ENCODE data around the gene TNFRSF6B. TPM values are rescaled to one million over a fixed set of nuclear protein-coding genes. Genes with fewer than 3 reads are reported as not detected.

TNFRSF6B gene
- total and polyA plus RNA-seq, 2 of the 4 experiments (the other 2 are of a cell fraction), result 1.3 to 11.0 TPM

DNA sequence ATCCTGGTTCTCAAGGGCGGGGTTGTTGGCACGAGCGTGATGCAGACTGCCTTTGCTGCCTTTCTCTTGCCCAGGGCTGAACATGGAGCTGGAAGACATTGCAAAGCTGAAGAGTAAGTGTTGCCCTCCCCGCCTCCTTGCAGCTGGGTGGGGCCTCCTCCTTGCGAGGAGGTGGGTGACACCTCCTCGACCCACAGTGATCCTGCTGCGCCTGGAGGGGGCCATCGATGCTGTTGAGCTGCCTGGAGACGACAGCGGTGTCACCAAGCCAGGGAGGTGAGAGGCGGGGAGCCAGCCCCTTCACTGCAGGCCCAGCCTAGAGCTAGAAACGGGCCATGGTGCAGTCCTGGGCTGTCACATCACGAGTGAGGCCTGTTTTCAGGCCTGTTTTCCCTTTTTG lies 18.4 kb upstream of the TNFRSF6B start:
- DNase-seq, result no peak
- no peak overlapping the region for H3K14ac ChIP-seq (replicated peaks; ENCODE audit: low read depth, low read length)
- H3K9me3 ChIP-seq (ENCODE audit: control insufficient read depth, insufficient read depth, low read length), result no peaks in the 10 kb centered on the region
- H4K91ac ChIP-seq (ENCODE audit: insufficient read depth, low read depth, low read length), result no peak overlapping the region
- no peak overlapping the region for H3K56ac ChIP-seq (ENCODE audit: extremely low read depth, insufficient read depth, low read length)
- H3K23ac ChIP-seq (ENCODE audit: low read depth, low read length), result no peak overlapping the region
- CTCF ChIA-PET, result no interaction called here
- H3K9ac ChIP-seq (ENCODE audit: low read depth, low read length), result no peak overlapping the region
- ATAC-seq (ENCODE audit: low read depth), result no peak
- no peaks in the 10 kb centered on the region for H3K27me3 ChIP-seq (ENCODE audit: control insufficient read depth, insufficient read depth, low read length)
- H2AFZ ChIP-seq (replicated peaks; ENCODE audit: low read length, poor library complexity), result no peak overlapping the region
- in situ Hi-C loops (cut with MboI; ENCODE audit: low sequenced_read_pairs), result no loop called here
- POLR2A ChIA-PET (ENCODE audit: unreplicated experiment), result no interaction called here
- TF ChIP-seq MXI1 (IDR thresholded peaks at IDR 0.05; ENCODE audit: borderline replicate concordance, low read depth, low read length) (no peak), MAZ (IDR thresholded peaks at IDR 0.05; ENCODE audit: borderline replicate concordance, low read depth, low read length) (no peak), NFE2L2 (IDR thresholded peaks at IDR 0.05; ENCODE audit: low read depth, low read length) (no peak), CEBPB (IDR thresholded peaks at IDR 0.05; ENCODE audit: low read depth, low read length) (no peak), FOS (IDR thresholded peaks at IDR 0.05; ENCODE audit: low read depth, low read length) (no peak), CHD1 (IDR thresholded peaks at IDR 0.05; ENCODE audit: low read depth, low read length) (no peak), RFX5 (IDR thresholded peaks at IDR 0.05; ENCODE audit: low read depth, low read length) (no peak)
- 82% methylated on average over 7 of the region's 13 CpGs; no CpG with 5 or more reads in 1 of the 2 experiments for WGBS, 2 experiments (ENCODE audit: extremely low coverage in 2 of 2, insufficient read length in 1 of 2)
- peaks cover 45% of the 10 kb centered on the region for H3K36me3 ChIP-seq (ENCODE audit: control insufficient read depth, insufficient read depth, low read length)
- peaks cover 8% of the 10 kb centered on the region for H3K9me1 ChIP-seq (ENCODE audit: insufficient read depth, low read length)
- peaks cover 1 to 14% of the 10 kb centered on the region in 2 experiments for H3K79me1 ChIP-seq (ENCODE audit: low read depth in 1 of 2, low read length in 2 of 2)
- intact Hi-C loops (cut with micrococcal nuclease), result no loop called here
- no peak overlapping the region for H2BK5ac ChIP-seq (ENCODE audit: low read depth, low read length, poor library complexity, severe bottlenecking)
- H3K4me3 ChIP-seq (ENCODE audit: insufficient read depth, low read depth, low read length), result no peak overlapping the region
- H3K4me1 ChIP-seq (ENCODE audit: control insufficient read depth, insufficient read depth, low read length), result peaks cover 13% of the 10 kb centered on the region
- H4K8ac ChIP-seq (ENCODE audit: low read depth in 2 of 2, low read length in 2 of 2), result no peak overlapping the region
- no peak overlapping the region for H4K5ac ChIP-seq (ENCODE audit: low read depth, low read length)
- H3K4ac ChIP-seq (ENCODE audit: low read depth, low read length), result no peak overlapping the region
- H2BK120ac ChIP-seq (ENCODE audit: low read depth, low read length), result no peak overlapping the region
- H4K20me1 ChIP-seq (ENCODE audit: insufficient read depth, low read length), result no peaks in the 10 kb centered on the region
- H2AK9ac ChIP-seq (replicated peaks; ENCODE audit: low read depth, low read length, poor library complexity), result no peak overlapping the region
- H3K18ac ChIP-seq (ENCODE audit: low read depth, low read length), result no peak overlapping the region
- no peak overlapping the region for H2BK15ac ChIP-seq (ENCODE audit: low read depth, low read length)
- dilution Hi-C loops (cut with HindIII; ENCODE audit: low sequenced_read_pairs, unreplicated experiment), result no loop called here
- BruUV-seq (replicated peaks), result no TSS peak
- no peak overlapping the region for H3K4me2 ChIP-seq (ENCODE audit: low read depth, low read length)
- no peak overlapping the region for H3K27ac ChIP-seq (ENCODE audit: insufficient read depth, low read length)
- no peak overlapping the region for H2AK5ac ChIP-seq (ENCODE audit: low read depth, low read length)
- H2BK20ac ChIP-seq (ENCODE audit: low read depth, low read length), result no peak overlapping the region
